GM21367 (cell line): ENCODE measurements around the gene RAP2C.
A peak's percentile ranks its signal among the peaks of the same experiment; 100 is the strongest.

Source experiments
- ATAC-seq: cut with Tn5 transposase; IDR thresholded peaks from one replicate; pipeline ENCODE4 v1.9.1; 2021; ENCODE audit not compliant: unreplicated experiment

Gene RAP2C

GRCh38 chrX:132219343-132219768, at the start of gene RAP2C:
RAP2C (minus strand) TSS chrX:132219447; CDS start chrX:132217268, 2,179 bp downstream.
- ATAC-seq = peak; percentile 69

DNA sequence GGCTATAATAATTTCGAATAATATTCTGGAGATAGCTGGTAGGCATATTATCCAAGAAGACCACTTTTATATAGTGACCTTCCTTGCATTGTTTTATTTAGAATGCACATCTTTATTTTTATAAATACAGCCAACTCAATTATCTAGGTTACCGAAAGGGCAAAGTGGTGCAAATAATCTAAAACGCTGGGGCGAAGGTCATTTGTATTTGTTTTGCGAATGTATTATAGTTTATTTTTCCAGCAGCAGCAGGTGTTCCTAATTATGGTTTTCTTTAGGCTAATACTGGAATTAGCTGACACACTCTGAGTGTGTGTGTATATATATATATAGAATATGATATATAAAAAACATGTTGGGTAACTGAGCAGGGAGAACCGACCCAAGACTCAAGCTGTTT, 48.1 kb upstream of the RAP2C start:
- no peak for ATAC-seq

DNA sequence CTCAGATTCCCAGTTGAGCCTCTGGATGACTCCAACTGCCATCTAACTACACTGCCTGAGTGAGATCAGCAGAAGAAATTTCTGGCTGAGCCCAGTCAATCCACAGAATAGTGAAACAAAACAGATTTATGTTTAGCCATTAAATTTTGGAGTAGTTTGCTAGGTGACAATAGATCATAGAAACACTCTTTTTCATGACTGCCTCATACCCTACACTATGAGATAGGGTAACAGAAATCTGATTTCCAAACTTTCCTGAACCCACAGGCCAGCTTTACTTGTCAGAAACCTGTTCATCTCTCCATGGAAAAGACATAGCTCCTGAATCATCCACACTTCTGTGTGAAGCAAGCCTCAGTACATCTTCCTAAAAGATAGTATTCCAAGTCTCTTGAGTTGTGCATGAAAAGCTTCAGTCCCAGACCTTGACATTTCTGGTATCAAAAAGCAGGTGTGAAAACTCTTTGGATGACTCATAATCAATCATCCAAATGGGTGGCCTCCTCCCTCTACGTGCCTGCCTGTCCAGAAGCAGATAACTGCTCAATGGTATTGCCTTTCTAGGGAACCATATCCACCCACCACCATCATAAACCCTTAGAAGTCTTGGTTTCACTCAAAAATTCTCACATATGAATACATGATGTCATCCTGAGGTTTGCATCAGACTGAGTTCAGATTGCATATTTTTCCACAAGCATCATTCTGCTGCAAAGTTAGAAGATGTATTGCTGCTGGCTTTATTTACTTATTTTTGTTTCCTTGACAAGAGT, 47.5 kb upstream of the RAP2C start:
- no peak for ATAC-seq

- ATAC-seq = no peak
Observed at GRCh38 chrX:132263127-132263526, 43.9 kb upstream of the RAP2C start.

DNA sequence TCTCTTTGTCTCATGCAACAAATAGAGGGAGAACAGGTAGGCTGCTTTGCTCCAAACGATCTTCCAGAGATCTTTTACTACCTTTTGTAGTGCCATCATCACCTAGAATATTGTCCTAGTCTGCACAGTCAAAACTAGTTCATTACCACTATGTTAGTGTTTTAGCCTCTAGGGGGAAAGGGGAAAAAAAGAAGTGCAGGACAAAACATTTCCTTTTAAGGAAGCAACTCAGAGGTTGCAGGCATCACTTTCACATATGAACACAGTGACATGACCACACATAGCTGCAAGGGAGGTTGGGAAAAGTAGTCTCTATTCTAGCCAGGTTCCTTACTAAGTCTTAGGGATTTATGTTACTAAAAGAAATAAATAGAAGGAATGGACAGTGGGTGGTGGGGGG, 39.3 kb upstream of the RAP2C start:
- ATAC-seq = no peak

DNA sequence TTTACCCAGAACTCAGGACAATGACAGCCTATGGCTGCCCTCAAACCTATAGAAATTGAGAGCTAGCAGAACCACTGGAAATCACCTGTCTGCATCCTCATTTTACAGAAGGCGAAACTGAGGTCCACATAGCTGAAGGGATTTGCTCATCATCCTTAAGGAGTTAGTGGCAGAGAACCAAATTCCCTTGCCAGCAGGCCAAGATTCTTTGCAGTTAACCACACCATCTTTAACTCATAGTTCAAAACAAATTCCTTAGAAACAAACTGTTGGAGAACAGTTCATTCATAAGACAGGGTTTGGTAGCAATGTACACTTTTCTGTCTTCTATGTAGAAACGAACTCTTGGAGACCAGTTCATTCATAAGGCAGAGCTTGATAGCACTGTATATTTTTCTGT, 37.9 kb upstream of the RAP2C start:
- ATAC-seq = no peak

DNA sequence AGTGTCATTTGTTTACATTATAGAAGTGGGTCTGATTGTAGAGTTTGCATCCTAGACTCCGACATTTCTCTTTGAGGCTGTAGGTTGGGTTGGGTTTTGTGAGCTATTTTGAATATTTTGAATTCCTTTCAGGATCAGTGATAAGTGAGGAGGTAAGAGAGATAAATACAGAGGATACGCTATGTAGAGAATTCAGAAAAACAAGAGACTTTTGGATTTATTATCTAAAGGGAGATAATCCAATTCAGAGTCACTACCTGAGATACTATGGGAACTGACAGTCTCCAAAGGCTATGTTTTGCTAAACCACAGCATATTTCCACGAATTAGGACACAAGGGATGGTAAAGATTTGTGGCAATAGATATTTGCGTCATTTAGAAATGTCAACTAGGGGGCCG, 16.9 kb upstream of the RAP2C start:
- no peak for ATAC-seq

GRCh38 chrX:132235488-132235887, 16.2 kb upstream of the RAP2C start:
- ATAC-seq = no peak

DNA sequence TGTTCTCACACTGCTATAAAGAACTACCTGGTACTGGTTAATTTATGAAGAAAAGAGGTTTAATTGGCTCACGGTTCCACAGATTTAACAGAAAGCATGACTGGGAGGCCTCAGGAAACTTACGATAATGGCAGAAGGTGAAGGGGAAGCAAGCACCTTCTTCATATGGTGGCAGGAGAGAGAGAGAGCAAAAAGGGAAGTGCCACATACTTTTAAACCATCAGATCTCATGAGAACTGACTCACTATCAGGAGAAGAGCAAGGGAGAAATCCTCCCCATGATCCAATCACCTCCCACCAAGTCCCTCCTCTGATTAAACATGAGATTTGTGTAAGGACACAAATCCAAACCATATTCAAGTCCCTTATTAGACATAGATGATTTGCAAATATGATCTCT, 12.3 kb upstream of the RAP2C start:
- ATAC-seq = no peak

GRCh38 chrX:132227383-132228112, 8.3 kb upstream of the RAP2C start:
- ATAC-seq = no peak

- no peak for ATAC-seq
Observed at GRCh38 chrX:132226169-132226568, 6.9 kb upstream of the RAP2C start.

DNA sequence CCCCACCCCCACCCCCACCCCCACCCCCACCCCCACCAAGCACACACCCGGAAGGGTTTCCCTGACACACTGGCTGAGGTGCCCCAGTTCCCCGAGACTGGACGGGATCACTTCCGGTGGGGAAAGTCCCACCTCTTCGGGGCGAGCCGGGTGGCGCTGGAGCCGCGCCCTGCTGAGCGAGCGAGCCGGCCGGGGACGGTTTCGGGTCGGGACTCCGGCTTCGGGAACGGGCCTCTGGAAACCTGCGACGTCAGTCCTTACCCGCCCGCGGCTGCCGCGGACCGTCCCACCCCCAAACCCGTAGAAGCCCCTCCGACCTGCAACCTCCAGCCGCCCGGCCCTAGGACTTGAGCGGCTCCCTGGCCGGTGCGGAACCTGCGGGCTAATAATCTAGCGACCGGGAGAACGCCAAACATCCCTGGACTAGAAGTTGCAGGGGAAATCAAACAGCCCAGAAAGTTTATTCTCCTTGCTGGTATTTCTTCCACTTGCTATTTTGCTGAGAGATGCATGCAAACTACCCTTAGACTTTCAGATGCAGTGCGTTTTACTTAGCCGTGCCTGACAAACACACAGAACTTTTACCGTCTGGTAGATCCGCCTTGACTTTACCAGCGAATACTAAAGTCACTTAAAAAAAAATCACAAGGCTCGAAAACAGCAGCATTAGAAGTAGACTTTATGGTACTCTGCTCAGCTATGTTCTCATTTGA, 991 bp downstream of the RAP2C start:
- ATAC-seq = peak; percentile 46

- peak; percentile 52 for ATAC-seq
Observed at GRCh38 chrX:132217203-132218073, 1.8 kb downstream of the RAP2C start.

DNA sequence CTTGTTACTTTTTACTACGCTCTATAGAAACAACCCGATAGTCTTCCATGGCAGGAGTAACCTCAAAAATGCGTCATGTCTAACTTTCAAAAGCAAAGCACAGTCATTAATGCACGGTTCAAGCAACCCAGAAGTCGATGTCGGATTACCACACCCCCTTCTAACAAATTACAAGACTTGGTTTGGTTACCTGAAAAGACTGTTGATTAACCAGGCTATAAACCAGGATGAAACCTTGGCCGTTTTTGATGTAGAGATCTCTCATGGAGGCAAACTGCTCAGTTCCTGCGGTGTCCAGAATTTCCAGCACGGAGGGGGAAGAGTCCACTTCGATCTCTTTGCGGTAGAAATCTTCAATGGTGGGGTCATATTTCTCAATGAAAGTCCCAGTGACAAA, 2.4 kb downstream of the RAP2C start:
- ATAC-seq = peak; percentile 4

GRCh38 chrX:132216283-132216682, 3.0 kb downstream of the RAP2C start:
- ATAC-seq = no peak

- no peak for ATAC-seq
Observed at GRCh38 chrX:132214518-132214917, 4.7 kb downstream of the RAP2C start.

GRCh38 chrX:132209527-132209926, 9.7 kb downstream of the RAP2C start:
- no peak for ATAC-seq

GRCh38 chrX:132208422-132208821, 10.8 kb downstream of the RAP2C start:
- no peak for ATAC-seq

DNA sequence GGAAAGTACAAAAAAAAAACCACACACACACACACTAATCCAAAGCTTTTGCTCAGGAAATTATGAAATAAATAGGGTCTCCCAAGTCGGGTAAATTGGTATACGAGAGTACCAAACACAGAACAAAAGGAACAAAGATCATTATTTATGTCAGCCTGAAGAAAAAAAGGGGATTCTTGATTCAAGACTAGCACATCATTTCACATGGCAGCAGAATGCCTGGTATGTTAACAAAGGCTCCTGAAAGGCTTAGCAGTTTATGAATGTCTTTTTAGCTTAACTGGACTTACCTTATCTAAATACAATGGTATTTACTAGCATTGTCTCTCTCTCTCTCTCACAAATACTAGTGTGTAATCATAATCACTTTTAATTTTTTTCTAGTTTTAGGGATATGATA, 11.3 kb downstream of the RAP2C start:
- ATAC-seq = no peak

DNA sequence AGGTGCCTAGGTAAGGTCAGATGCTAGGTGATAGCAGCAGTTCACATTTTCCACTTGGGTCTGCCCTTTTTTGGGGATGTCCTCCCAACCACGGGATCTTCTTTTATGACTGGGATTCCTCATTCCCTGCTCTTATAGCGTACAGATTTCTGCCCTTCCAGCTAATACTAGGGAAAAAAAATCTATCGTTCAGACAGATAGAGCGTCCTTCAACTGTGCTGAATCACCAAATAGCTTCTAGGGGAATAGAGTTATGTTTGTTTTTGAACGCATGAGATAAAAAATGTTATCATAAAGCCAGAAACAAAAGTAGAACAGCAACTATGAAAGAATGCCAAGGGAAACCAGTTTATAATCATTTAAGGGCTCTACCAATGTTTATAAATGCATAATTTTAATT, 13.0 kb downstream of the RAP2C start:
- ATAC-seq = no peak

DNA sequence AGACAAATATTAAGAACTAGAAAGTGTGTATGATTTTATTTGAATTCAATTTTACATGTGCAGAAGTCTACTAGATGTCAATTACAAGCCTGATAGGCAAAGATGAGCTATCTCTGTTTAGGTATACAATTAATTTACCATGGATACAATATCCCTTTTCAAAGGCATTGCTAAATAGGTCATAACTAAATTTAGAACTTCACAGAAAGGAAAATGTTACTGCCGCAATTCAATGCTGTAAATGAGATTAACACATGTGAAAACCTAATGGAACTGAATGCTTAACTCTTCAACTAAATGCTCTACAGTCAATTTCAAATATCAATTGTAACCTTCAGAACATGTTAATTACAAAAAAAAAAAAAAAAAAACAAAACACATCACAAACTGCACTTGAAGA, 14.6 kb downstream of the RAP2C start:
- ATAC-seq = no peak
